NCI-H460 (cell line): ENCODE measurements around the gene ANTKMT. TPM values are rescaled to one million over a fixed set of nuclear protein-coding genes. Genes with fewer than 3 reads are reported as not detected.

Source experiments
- small RNA-seq, 2 experiments: library from RNA; depleted of rRNA; stranded (forward); fragments of <200 nt; gene quantifications; one replicate each; pipeline ENCODE3, GENCODE V24; 2014
- total RNA-seq: library from RNA; depleted of rRNA; stranded (reverse); fragments of >200 nt; shearing (Covaris generic); gene quantifications from 2 replicates; pipeline ENCODE4 v1.2.3, GENCODE V29; 2014; rRNA removed

ANTKMT gene
- total RNA-seq, 1 experiment from 2014 or later, result 22.9 TPM

Small RNAs within 50 kb of the gene (small RNA-seq; reads per million reads assigned to genes)
- gene MIR662, result 0 reads per million in 2 experiments

Other genes starting within 250 kb of the ANTKMT start
- gene CAPN15, start 193.4 kb upstream of the ANTKMT start, total RNA-seq, result 32.4 and 41.4 TPM in 2 replicates
- 0.05 TPM in 1 of 2 replicates, not detected in the other for gene PRR35, start 160.8 kb upstream of the ANTKMT start, total RNA-seq
- 0.12 and 0.35 TPM in 2 replicates for gene NHLRC4, start 154.1 kb upstream of the ANTKMT start, total RNA-seq
- gene PIGQ, start 151.2 kb upstream of the ANTKMT start, total RNA-seq, result 16.7 and 18.3 TPM in 2 replicates
- 10.7 and 11.9 TPM in 2 replicates for gene RAB40C, start 131.1 kb upstream of the ANTKMT start, total RNA-seq
- 0.15 and 0.43 TPM in 2 replicates for gene WFIKKN1, start 90.2 kb upstream of the ANTKMT start, total RNA-seq
- 84.3 and 106 TPM in 2 replicates for gene METTL26, start 84.8 kb upstream of the ANTKMT start, total RNA-seq
- 60.2 and 87.0 TPM in 2 replicates for gene MCRIP2, start 79.3 kb upstream of the ANTKMT start, total RNA-seq
- 13.1 and 14.6 TPM in 2 replicates for gene WDR90, start 71.8 kb upstream of the ANTKMT start, total RNA-seq
- 39.6 and 47.4 TPM in 2 replicates for gene RHOT2, start 53.0 kb upstream of the ANTKMT start, total RNA-seq
- 2.2 and 2.3 TPM in 2 replicates for gene RHBDL1, start 45.5 kb upstream of the ANTKMT start, total RNA-seq
- 69.3 and 83.1 TPM in 2 replicates for gene STUB1, start 40.7 kb upstream of the ANTKMT start, total RNA-seq
- 46.5 and 52.1 TPM in 2 replicates for gene JMJD8, start 36.8 kb upstream of the ANTKMT start, total RNA-seq
- 8.8 and 10.2 TPM in 2 replicates for gene WDR24, start 30.7 kb upstream of the ANTKMT start, total RNA-seq
- 1.7 and 2.0 TPM in 2 replicates for gene FBXL16, start 15.3 kb upstream of the ANTKMT start, total RNA-seq
- gene METRN, start 6.0 kb upstream of the ANTKMT start, total RNA-seq, result 30.3 and 61.8 TPM in 2 replicates
- 4.1 and 4.5 TPM in 2 replicates for gene CCDC78, start 5.3 kb downstream of the ANTKMT start, total RNA-seq
- 9.3 and 11.7 TPM in 2 replicates for gene HAGHL, start 6.0 kb downstream of the ANTKMT start, total RNA-seq
- 32.4 and 36.8 TPM in 2 replicates for gene CIAO3, start 19.9 kb downstream of the ANTKMT start, total RNA-seq
- gene MSLN, start 39.6 kb downstream of the ANTKMT start, total RNA-seq, result 0.29 and 0.54 TPM in 2 replicates
- gene RPUSD1, start 67.2 kb downstream of the ANTKMT start, total RNA-seq, result 31.7 and 33.1 TPM in 2 replicates
- 10.9 and 12.1 TPM in 2 replicates for gene CHTF18, start 67.5 kb downstream of the ANTKMT start, total RNA-seq
- gene GNG13, start 79.6 kb downstream of the ANTKMT start, total RNA-seq, result not detected in 2 replicates
- gene LMF1, start 249.8 kb downstream of the ANTKMT start, total RNA-seq, result 15.6 and 16.2 TPM in 2 replicates